ENCODE results near the gene SDHAF1.

- TF ChIP-seq EZH2 (IDR thresholded peaks at IDR 0.05; ENCODE audit: borderline replicate concordance, low read depth, low read length, severe bottlenecking) (no peak), CTCF (IDR thresholded peaks at IDR 0.05; ENCODE audit: borderline replicate concordance, extremely low read depth, low read length, poor library complexity, severe bottlenecking) (no peak)
These were observed 14.8 kb downstream of the SDHAF1 start for GRCh38 chr19:36009633-36010379.
